GM18507 (cell line): ENCODE results near the gene B4GALNT3.

Source experiments
- DNase-seq: peaks from one replicate; pipeline ENCODE4 v3.0.0; 2011; ENCODE audit warnings: low read depth; ENCODE audit not compliant: insufficient read length; ENCODE audit errors: extremely low spot score
- FAIRE-seq: peaks from 2 replicates; lab custom pipeline; 2011; peaks lifted over from hg19 to GRCh38; lab: Jason Lieb, UNC

Gene B4GALNT3

GRCh38 chr12:503111-503761 is 43.5 kb downstream of the B4GALNT3 start:
- no peak for DNase-seq
- FAIRE-seq: no peak

GRCh38 chr12:505221-505620 is 45.5 kb downstream of the B4GALNT3 start:
- no peak for FAIRE-seq
- no peak for DNase-seq

GRCh38 chr12:507391-507796 is 47.7 kb downstream of the B4GALNT3 start:
- DNase-seq (no peak), FAIRE-seq (no peak)

- DNase-seq (no peak), FAIRE-seq (no peak)
Observed at GRCh38 chr12:508145-508544, 48.4 kb downstream of the B4GALNT3 start.

GRCh38 chr12:508795-509194 is 49.1 kb downstream of the B4GALNT3 start:
- DNase-seq (no peak), FAIRE-seq (no peak)

- DNase-seq: no peak
- no peak for FAIRE-seq
Observed at GRCh38 chr12:509500-509899, 49.8 kb downstream of the B4GALNT3 start.

- no peak for DNase-seq
- no peak for FAIRE-seq
Observed at GRCh38 chr12:510071-510825, 50.5 kb downstream of the B4GALNT3 start.

- DNase-seq: no peak
- no peak for FAIRE-seq
Observed at GRCh38 chr12:512933-513332, 53.2 kb downstream of the B4GALNT3 start.

GRCh38 chr12:513446-513845 is 53.7 kb downstream of the B4GALNT3 start:
- DNase-seq: no peak

GRCh38 chr12:517538-517937 is 57.8 kb downstream of the B4GALNT3 start:
- FAIRE-seq: no peak

More at GRCh38 chr12:513446-513845, 53.7 kb downstream of the B4GALNT3 start:
- no peak for FAIRE-seq

GRCh38 chr12:520119-520518 is 60.4 kb downstream of the B4GALNT3 start:
- no peak for DNase-seq
- no peak for FAIRE-seq

More at GRCh38 chr12:517538-517937, 57.8 kb downstream of the B4GALNT3 start:
- no peak for DNase-seq

GRCh38 chr12:522692-523378 is 63.1 kb downstream of the B4GALNT3 start:
- FAIRE-seq (no peak), DNase-seq (no peak)

GRCh38 chr12:524167-524951 is 64.6 kb downstream of the B4GALNT3 start:
- no peak for DNase-seq
- FAIRE-seq: no peak

- FAIRE-seq: no peak
- DNase-seq: no peak
Observed at GRCh38 chr12:526089-526488, 66.3 kb downstream of the B4GALNT3 start.

- DNase-seq (no peak), FAIRE-seq (no peak)
Observed at GRCh38 chr12:527241-527640, 67.5 kb downstream of the B4GALNT3 start.

GRCh38 chr12:527729-528128 is 68.0 kb downstream of the B4GALNT3 start:
- no peak for FAIRE-seq

GRCh38 chr12:530308-530707 is 70.6 kb downstream of the B4GALNT3 start:
- DNase-seq (no peak), FAIRE-seq (no peak)

More at GRCh38 chr12:527729-528128, 68.0 kb downstream of the B4GALNT3 start:
- no peak for DNase-seq

- FAIRE-seq (no peak), DNase-seq (no peak)
Observed at GRCh38 chr12:530821-531220, 71.1 kb downstream of the B4GALNT3 start.

- FAIRE-seq (no peak), DNase-seq (no peak)
Observed at GRCh38 chr12:531951-532585, 72.3 kb downstream of the B4GALNT3 start.
